ENCODE results near the gene ST3GAL2. TPM values are rescaled to one million over a fixed set of nuclear protein-coding genes. Genes with fewer than 3 reads are reported as not detected.

ST3GAL2 gene
- total and polyA plus RNA-seq, 2 of the 4 experiments (the other 2 are of a cell fraction), result 17.4 to 17.7 TPM

DNA sequence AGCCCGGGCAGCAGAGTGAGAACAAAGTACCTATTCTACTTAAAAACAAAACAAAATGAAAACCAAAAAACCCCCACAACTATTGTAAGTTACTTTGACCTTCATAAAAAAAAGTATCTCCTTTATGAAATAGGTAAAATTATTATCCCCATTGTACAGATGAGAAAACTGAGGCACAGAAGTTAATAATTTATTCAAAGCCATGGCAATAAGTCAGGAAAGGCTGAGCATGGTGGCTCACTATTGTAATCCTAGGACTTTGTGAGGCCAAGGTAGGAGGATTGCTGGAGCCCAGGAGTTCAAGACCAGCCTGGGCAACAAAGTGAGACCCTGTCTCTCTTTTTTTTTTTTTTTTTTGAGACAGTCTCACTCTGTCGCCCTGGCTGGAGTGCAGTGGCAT lies 46.0 kb upstream of the ST3GAL2 start:
- POLR2A ChIA-PET (ENCODE audit: unreplicated experiment), result no interaction called here
- no peak overlapping the region for H2BK15ac ChIP-seq (ENCODE audit: low read depth, low read length)
- peaks cover 20% of the 10 kb centered on the region for H3K9me1 ChIP-seq (ENCODE audit: insufficient read depth, low read length)
- H2BK120ac ChIP-seq (ENCODE audit: low read depth, low read length), result no peak overlapping the region
- H3K9me3 ChIP-seq (ENCODE audit: control insufficient read depth, insufficient read depth, low read length), result no peaks in the 10 kb centered on the region
- CTCF ChIA-PET, result interaction anchor here (1.2 kb wide), 1 partner anchor 52 kb away, joined by 3 read pairs; no protein-coding TSS in a partner anchor
- no peak overlapping the region for H2BK5ac ChIP-seq (ENCODE audit: low read depth, low read length, poor library complexity, severe bottlenecking)
- no peak overlapping the region for H2AK5ac ChIP-seq (ENCODE audit: low read depth, low read length)
- H4K8ac ChIP-seq (ENCODE audit: low read depth in 2 of 2, low read length in 2 of 2), result no peak overlapping the region
- H3K14ac ChIP-seq (replicated peaks; ENCODE audit: low read depth, low read length), result no peak overlapping the region
- no peak overlapping the region for H3K56ac ChIP-seq (ENCODE audit: extremely low read depth, insufficient read depth, low read length)
- H3K4me1 ChIP-seq (ENCODE audit: control insufficient read depth, insufficient read depth, low read length), result peaks cover 8% of the 10 kb centered on the region
- dilution Hi-C loops (cut with HindIII; ENCODE audit: low sequenced_read_pairs, unreplicated experiment), result no loop called here
- no peak overlapping the region for H3K4ac ChIP-seq (ENCODE audit: low read depth, low read length)
- H3K27ac ChIP-seq (ENCODE audit: insufficient read depth, low read length), result no peak overlapping the region
- no peak overlapping the region for H4K5ac ChIP-seq (ENCODE audit: low read depth, low read length)
- no peak overlapping the region for H2AFZ ChIP-seq (replicated peaks; ENCODE audit: low read length, poor library complexity)
- ATAC-seq (ENCODE audit: low read depth), result no peak
- H3K4me3 ChIP-seq (ENCODE audit: insufficient read depth, low read depth, low read length), result no peak overlapping the region
- H2AK9ac ChIP-seq (replicated peaks; ENCODE audit: low read depth, low read length, poor library complexity), result no peak overlapping the region
- H3K18ac ChIP-seq (ENCODE audit: low read depth, low read length), result no peak overlapping the region
- no TSS peak for BruUV-seq (replicated peaks)
- no peak overlapping the region for H4K91ac ChIP-seq (ENCODE audit: insufficient read depth, low read depth, low read length)
- H3K4me2 ChIP-seq (ENCODE audit: low read depth, low read length), result no peak overlapping the region
- no peak overlapping the region for H3K23ac ChIP-seq (ENCODE audit: low read depth, low read length)
- DNase-seq, result no peak
- H3K27me3 ChIP-seq (ENCODE audit: control insufficient read depth, insufficient read depth, low read length), result no peaks in the 10 kb centered on the region
- no peaks in the 10 kb centered on the region for H4K20me1 ChIP-seq (ENCODE audit: insufficient read depth, low read length)
- intact Hi-C loops (cut with micrococcal nuclease), result loop anchor here (5.0 kb wide), 1 partner anchor 103 kb away; no protein-coding TSS in a partner anchor
- H3K79me1 ChIP-seq (ENCODE audit: low read depth in 1 of 2, low read length in 2 of 2), result 0 out of 4 replicates have a peak, but pooled peaks cover 0 to 4% of the 10 kb centered on the region in 2 experiments
- no peak overlapping the region for H3K9ac ChIP-seq (ENCODE audit: low read depth, low read length)
- H3K36me3 ChIP-seq (ENCODE audit: control insufficient read depth, insufficient read depth, low read length), result peaks cover 43% of the 10 kb centered on the region
- TF ChIP-seq, protein P1, sequence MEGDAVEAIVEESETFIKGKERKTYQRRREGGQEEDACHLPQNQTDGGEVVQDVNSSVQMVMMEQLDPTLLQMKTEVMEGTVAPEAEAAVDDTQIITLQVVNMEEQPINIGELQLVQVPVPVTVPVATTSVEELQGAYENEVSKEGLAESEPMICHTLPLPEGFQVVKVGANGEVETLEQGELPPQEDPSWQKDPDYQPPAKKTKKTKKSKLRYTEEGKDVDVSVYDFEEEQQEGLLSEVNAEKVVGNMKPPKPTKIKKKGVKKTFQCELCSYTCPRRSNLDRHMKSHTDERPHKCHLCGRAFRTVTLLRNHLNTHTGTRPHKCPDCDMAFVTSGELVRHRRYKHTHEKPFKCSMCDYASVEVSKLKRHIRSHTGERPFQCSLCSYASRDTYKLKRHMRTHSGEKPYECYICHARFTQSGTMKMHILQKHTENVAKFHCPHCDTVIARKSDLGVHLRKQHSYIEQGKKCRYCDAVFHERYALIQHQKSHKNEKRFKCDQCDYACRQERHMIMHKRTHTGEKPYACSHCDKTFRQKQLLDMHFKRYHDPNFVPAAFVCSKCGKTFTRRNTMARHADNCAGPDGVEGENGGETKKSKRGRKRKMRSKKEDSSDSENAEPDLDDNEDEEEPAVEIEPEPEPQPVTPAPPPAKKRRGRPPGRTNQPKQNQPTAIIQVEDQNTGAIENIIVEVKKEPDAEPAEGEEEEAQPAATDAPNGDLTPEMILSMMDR (conservative IDR thresholded peaks at IDR 0.05; ENCODE audit: low read depth, low read length), result no peak
- no peak for TF ChIP-seq MXI1 (IDR thresholded peaks at IDR 0.05; ENCODE audit: borderline replicate concordance, low read depth, low read length)
- TF ChIP-seq BHLHE40 (IDR thresholded peaks at IDR 0.05; ENCODE audit: low read depth, low read length), result no peak
- TF ChIP-seq RCOR1 (IDR thresholded peaks at IDR 0.05; ENCODE audit: insufficient replicate concordance, low read length), result no peak
- TF ChIP-seq POLR2A (IDR thresholded peaks at IDR 0.05; ENCODE audit: low read depth, low read length), result no peak
- TF ChIP-seq USF2 (IDR thresholded peaks at IDR 0.05; ENCODE audit: low read depth, low read length), result no peak
- TF ChIP-seq MAZ (IDR thresholded peaks at IDR 0.05; ENCODE audit: borderline replicate concordance, low read depth, low read length), result no peak
- no peak for TF ChIP-seq CHD1 (IDR thresholded peaks at IDR 0.05; ENCODE audit: low read depth, low read length)
- no peak overlapping the region for H2BK20ac ChIP-seq (ENCODE audit: low read depth, low read length)
- WGBS, 2 experiments (ENCODE audit: extremely low coverage in 2 of 2, insufficient read length in 1 of 2), result no CpG with 5 or more reads among the region's 2 CpGs
- in situ Hi-C loops (cut with MboI; ENCODE audit: low sequenced_read_pairs), result no loop called here

All from IMR-90 (cell line).